Heart right ventricle (tissue), 16 donors: ENCODE data around the gene RDM1. TPM values are rescaled to one million over a fixed set of nuclear protein-coding genes. Genes with fewer than 3 reads are reported as not detected.

ENCODE experiments used
- ATAC-seq, 8 donors: fragments of 200-7000 bp; cut with Tn5 transposase; one replicate each; pipeline ENCODE4 v1.9.1; 2020; ENCODE audit warnings: mild to moderate bottlenecking in 8 of 8, moderate library complexity in 8 of 8, moderate number of reproducible peaks in 1 of 8
- DNase-seq, 2 donors: peaks; one replicate each; pipeline ENCODE4 v3.0.0-alpha.2; 2020
- H3K27ac ChIP-seq, 10 donors: fragments of 200-600 bp; sonication (generic) in 2 of 10; one replicate each; pipeline versions ENCODE4 v1.5.0 to v1.8.0; 2020 to 2022; ENCODE audit warnings: mild to moderate bottlenecking in 3 of 10
- H3K27me3 ChIP-seq, 7 donors: fragments of 200-600 bp; one replicate each; pipeline ENCODE4 v1.8.0; 2021 to 2022; ENCODE audit warnings: mild to moderate bottlenecking in 2 of 7
- H3K36me3 ChIP-seq, 9 donors: fragments of 200-600 bp; sonication (generic) in 1 of 9; one replicate each; pipeline versions ENCODE4 v1.5.0 to v1.8.0; 2020 to 2022; ENCODE audit warnings: mild to moderate bottlenecking in 2 of 9
- H3K4me1 ChIP-seq, 9 donors: fragments of 200-600 bp; sonication (generic) in 1 of 9; one replicate each; pipeline versions ENCODE4 v1.5.0 to v1.8.0; 2020 to 2022; ENCODE audit warnings: mild to moderate bottlenecking in 4 of 9
- H3K4me3 ChIP-seq, 10 donors: fragments of 200-600 bp; sonication (generic) in 2 of 10; one replicate each; pipeline versions ENCODE4 v1.5.0 to v1.8.0; 2020 to 2022; ENCODE audit warnings: mild to moderate bottlenecking in 7 of 10, moderate library complexity in 2 of 10
- H3K9me3 ChIP-seq, 11 donors: fragments of 200-600 bp in 10 of 11; sonication (generic) in 2 of 11; one replicate each; pipeline versions ENCODE4 v1.5.0 to v1.8.0; 2013 to 2022; ENCODE audit warnings: mild to moderate bottlenecking in 2 of 11, control low read depth in 1 of 11, moderate library complexity in 1 of 11
- WGBS, 2 donors: extraction: QIAGEN DNeasy Blood & Tissue Kit; methylation state at CpG; one replicate each; pipeline ENCODE4 v1.1.7; 2013; ENCODE audit warnings: inconsistent platforms in 1 of 2; 5-methylcytosine and 5-hydroxymethylcytosine counted together
- intact Hi-C, 10 donors: fragments of 100-400 bp; cut with DNase I; formaldehyde crosslinking; loops; one replicate each; pipeline versions ENCODE4 v1.11.1 to v1.14.2; 2022
- polyA plus RNA-seq, 2 donors: library from polyadenylated mRNA; stranded (reverse); fragments of 200-250 nt; gene quantifications; one replicate each; pipeline ENCODE4 v1.2.3, GENCODE V29; 2013
- total RNA-seq, 10 donors: library from RNA; stranded (reverse); fragmentation: NEBNext Ultra II Directional in 3 of 10; extraction: Animal tissue kit (Norgen Biotek cat#: 25700) in 3 of 10; gene quantifications; one replicate each; pipeline versions ENCODE4 v1.2.1 to v1.2.4, GENCODE V29; 2021 to 2023
- TF ChIP-seq, protein P1 (sequence below), 9 donors: fragments of 200-600 bp; sonication (generic) in 2 of 9; IDR thresholded peaks; one replicate each; pipeline versions ENCODE4 v1.5.0 to v1.8.0; 2021 to 2022; ENCODE audit warnings: antibody characterized with exemption in 9 of 9, mild to moderate bottlenecking in 5 of 9, moderate library complexity in 1 of 9
- donor health status: Arrhythmogenic right ventricular cardiomyopathy.
- donor health status: ischemic (EF 13 %, LVEDD 7.1; RV severe dilation, severe dysfunction).
- donor health status: healthy with polysubstance abuse.
- donor health status: DM: no; HTN: yes; CAD: no.
- donor health status: DM: no; HTN: no; CAD: no.
- donor health status: ischemic (EF 25% LVEDD 6.9; RV normal size, moderate dysfunction).
- donor health status: ischemic (EF 25% LVEDD 5.7; RV mildly dilated, moderate dysfunction).
- donor health status: healthy.
- donor health status: DM: yes; HTN: yes; CAD: no.
- donor health status: Ischemic cardiomyopathy.
- donor health status: ischemic (EF 35%, LVEDD 5.7; RV mildly dilated, moderate dysfunction).
- donor health status: nonischemic (EF 11% LVEDD 7.7; RV severe dilation, severe dysfunction).
- donor health status: DM: yes; HTN: yes; CAD: no.
- donor health status: PGD.
- donor health status: ischemic (EF 29% LVEDD 5.4; RV normal size, mild dysfunction).
- donor health status: nonischemic (EF 23%, LVEDD 6.1; RV moderate dilation, normal function).

Gene RDM1
- total and polyA plus RNA-seq, 12 donors = 0.46 to 1.3 TPM; not detected in 10

DNA sequence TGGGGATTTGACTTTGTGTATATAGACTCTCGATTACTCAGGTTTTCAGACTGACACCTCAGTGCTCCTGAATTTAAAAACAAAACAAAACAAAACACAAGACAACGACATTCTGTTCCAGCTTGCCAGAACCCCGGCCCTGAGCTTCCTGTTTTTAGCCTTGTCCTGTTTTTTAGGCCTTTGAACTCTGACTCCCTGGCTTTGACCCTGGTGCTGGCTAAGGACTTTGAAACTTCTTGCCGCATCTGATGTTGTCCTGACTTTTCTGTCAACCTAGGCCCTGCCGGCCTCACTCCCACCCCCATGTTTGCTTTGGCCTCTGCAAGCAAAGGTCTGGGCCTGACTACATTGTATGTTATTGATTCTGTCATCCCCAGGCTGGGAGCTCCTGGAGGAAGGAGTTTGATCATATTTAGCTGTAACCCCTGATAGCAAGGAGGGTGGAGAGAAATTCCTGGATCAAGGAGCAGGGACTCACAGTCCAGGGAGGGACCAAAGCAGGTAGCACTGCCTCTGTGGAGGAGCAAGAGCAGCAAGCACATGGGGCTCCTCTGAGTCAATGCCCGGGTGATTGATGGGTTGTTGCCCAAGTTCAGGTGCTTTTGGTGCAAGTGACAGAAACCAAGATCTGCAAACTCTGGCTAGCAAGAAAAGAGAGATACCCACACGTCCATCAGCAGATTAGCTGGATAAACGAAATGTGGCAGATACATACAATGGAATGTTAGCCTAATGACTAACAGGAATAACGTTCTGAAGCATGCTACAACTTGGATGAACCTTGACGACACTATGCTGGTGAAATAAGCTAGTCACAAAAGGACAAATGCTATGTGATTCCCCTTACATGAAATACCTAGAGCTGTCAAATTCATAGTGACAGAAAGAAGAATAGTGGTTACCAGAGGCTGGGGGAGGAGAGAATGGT, 43.0 kb upstream of the RDM1 start:
- TF ChIP-seq, protein P1, sequence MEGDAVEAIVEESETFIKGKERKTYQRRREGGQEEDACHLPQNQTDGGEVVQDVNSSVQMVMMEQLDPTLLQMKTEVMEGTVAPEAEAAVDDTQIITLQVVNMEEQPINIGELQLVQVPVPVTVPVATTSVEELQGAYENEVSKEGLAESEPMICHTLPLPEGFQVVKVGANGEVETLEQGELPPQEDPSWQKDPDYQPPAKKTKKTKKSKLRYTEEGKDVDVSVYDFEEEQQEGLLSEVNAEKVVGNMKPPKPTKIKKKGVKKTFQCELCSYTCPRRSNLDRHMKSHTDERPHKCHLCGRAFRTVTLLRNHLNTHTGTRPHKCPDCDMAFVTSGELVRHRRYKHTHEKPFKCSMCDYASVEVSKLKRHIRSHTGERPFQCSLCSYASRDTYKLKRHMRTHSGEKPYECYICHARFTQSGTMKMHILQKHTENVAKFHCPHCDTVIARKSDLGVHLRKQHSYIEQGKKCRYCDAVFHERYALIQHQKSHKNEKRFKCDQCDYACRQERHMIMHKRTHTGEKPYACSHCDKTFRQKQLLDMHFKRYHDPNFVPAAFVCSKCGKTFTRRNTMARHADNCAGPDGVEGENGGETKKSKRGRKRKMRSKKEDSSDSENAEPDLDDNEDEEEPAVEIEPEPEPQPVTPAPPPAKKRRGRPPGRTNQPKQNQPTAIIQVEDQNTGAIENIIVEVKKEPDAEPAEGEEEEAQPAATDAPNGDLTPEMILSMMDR (IDR thresholded peaks at IDR 0.05) = no peak
- WGBS, 2 donors = 59 to 61% methylated on average over 10 of the region's 10 CpGs
- ATAC-seq = peak in 4 of 8 donors; percentile 16 to 46 (median 32)
- Histone ChIP-seq H3K36me3 (no peaks in the 10 kb centered on the region), H3K27me3 (peaks cover 0 to 5% (median 0%) of the 10 kb centered on the region in 7 donors), H3K9me3 (no peaks in the 10 kb centered on the region), H3K27ac (peak overlapping the region in 6 of 10 donors; percentile 8 to 63 (median 12)), H3K4me1 (peaks cover 0 to 43% (median 16%) of the 10 kb centered on the region in 9 donors), H3K4me3 (no peak overlapping the region)
- peak in 1 of 2 donors; percentile 16 for DNase-seq
- intact Hi-C loops = loop anchor here in 7 of 10 donors (5.0 to 10.0 kb wide), 5 partner anchors 91 to 509 kb away; partner anchors contain the start of gene CCL18 (in 1 of the 7)

DNA sequence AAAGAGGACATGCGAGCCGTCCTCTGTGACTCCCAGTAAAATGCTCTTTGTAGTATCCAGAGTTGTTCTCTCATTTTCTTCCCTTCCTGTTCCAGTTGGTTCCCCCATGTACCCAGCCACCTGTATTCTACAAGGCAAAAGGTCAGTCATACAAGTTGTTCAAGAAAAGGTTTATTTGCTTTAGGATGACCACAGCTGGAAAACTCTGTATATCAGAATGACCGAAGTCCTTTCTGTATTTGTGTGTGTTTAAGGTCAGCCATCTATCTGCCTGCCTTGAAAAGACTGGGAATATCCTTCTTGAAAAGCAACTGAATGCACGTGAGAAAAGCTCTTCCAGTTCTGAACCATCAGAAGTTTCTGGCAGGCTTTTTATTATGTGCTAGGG, 42.4 kb upstream of the RDM1 start:
- no peak for ATAC-seq
- Histone ChIP-seq H3K4me1 (peaks cover 0 to 43% (median 16%) of the 10 kb centered on the region in 9 donors), H3K27me3 (peaks cover 0 to 5% (median 0%) of the 10 kb centered on the region in 7 donors), H3K27ac (peak overlapping the region in 5 of 10 donors; percentile 8 to 63 (median 12)), H3K36me3 (no peaks in the 10 kb centered on the region), H3K4me3 (no peak overlapping the region), H3K9me3 (no peaks in the 10 kb centered on the region)
- TF ChIP-seq, protein P1 (IDR thresholded peaks at IDR 0.05) = no peak
- DNase-seq = no peak
- intact Hi-C loops = loop anchor here in 7 of 10 donors (5.0 to 10.0 kb wide), 5 partner anchors 92 to 509 kb away; partner anchors contain the start of gene CCL18 (in 1 of the 7)
- WGBS, 2 donors = 76 to 83% methylated on average over 4 of the region's 4 CpGs

DNA sequence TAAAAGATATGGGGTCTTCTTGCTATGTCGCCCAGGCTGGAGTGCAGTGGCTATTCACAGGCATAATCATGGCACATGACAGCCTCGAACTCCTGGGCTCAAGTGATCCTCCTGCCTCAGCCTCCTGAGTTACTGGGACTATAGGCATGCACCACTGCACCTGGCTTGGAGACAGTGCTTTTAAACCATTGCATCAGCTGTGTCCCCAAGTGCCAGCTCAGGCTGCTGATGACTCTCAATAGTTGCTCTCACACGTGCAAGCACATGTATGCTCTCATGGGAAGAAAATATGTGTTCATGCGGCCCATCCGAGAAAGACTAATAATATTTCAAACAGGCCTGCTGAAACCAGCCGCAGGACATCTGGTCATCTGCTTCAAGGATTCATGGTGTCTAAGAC, 42.0 kb upstream of the RDM1 start:
- no peak for ATAC-seq
- Histone ChIP-seq H3K9me3 (no peaks in the 10 kb centered on the region), H3K27ac (peak overlapping the region in 3 of 10 donors; percentile 12 to 63 (median 38)), H3K36me3 (no peaks in the 10 kb centered on the region), H3K4me3 (no peak overlapping the region), H3K27me3 (peaks cover 0 to 5% (median 0%) of the 10 kb centered on the region in 7 donors), H3K4me1 (peaks cover 0 to 43% (median 16%) of the 10 kb centered on the region in 9 donors)
- no peak for DNase-seq
- TF ChIP-seq, protein P1 (IDR thresholded peaks at IDR 0.05) = no peak
- WGBS, 2 donors = 81 to 88% methylated on average over 6 of the region's 6 CpGs
- intact Hi-C loops = loop anchor here in 7 of 10 donors (5.0 to 10.0 kb wide), 5 partner anchors 92 to 510 kb away; partner anchors contain the start of gene CCL18 (in 1 of the 7)

DNA sequence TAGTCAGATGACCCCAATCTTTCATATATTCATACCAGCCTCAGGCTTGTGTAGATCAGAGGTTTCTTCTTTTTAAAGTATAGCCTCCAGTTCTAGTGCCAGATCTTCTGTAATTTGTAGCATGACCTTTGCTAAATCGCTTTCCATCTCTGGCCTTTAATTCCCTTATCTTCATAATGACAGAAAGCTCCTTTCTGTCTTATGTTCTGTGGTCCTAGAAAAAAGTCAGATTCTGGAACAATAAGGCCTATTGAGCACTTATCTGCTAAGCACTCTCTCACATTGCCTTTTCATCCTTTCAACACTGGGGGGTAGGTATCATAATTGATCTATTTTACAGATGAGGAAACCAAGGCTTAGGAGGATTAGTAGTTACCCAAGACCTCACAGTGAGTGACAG, 41.5 kb upstream of the RDM1 start:
- H3K27me3 ChIP-seq = peaks cover 0 to 3% (median 0%) of the 10 kb centered on the region in 7 donors
- TF ChIP-seq, protein P1 (IDR thresholded peaks at IDR 0.05) = no peak
- H3K27ac ChIP-seq = no peak overlapping the region
- ATAC-seq = no peak
- intact Hi-C loops = loop anchor here in 7 of 10 donors (5.0 to 10.0 kb wide), 5 partner anchors 93 to 510 kb away; partner anchors contain the start of gene CCL18 (in 1 of the 7)
- DNase-seq = no peak
- H3K9me3 ChIP-seq = no peaks in the 10 kb centered on the region
- H3K4me3 ChIP-seq = no peak overlapping the region
- H3K36me3 ChIP-seq = no peaks in the 10 kb centered on the region
- H3K4me1 ChIP-seq = peaks cover 0 to 43% (median 16%) of the 10 kb centered on the region in 9 donors
- WGBS, 2 donors = 78 to 81% methylated on average over 1 of the region's 1 CpG
